Brain microvascular endothelial cell (primary cell): Measurements from ENCODE around the gene TCAIM.

ENCODE experiments used
- DNase-seq: peaks from one replicate; pipeline ENCODE4 v3.0.0-alpha.2; 2020
- H3K27ac ChIP-seq: fragments of 250-450 bp; sonication (Bioruptor Pico); 2 replicates; pipeline ENCODE4 v1.5.1; 2020; ENCODE audit warnings: mild to moderate bottlenecking, moderate library complexity
- H3K27me3 ChIP-seq: fragments of 250-450 bp; sonication (Bioruptor Pico); replicated peaks from 2 replicates; pipeline ENCODE4 v1.5.1; 2020; ENCODE audit warnings: mild to moderate bottlenecking
- H3K36me3 ChIP-seq: fragments of 250-450 bp; sonication (Bioruptor Pico); replicated peaks from 2 replicates; pipeline ENCODE4 v1.5.1; 2020; ENCODE audit warnings: mild to moderate bottlenecking
- H3K4me3 ChIP-seq: 2 replicates; pipeline ENCODE4 v1.5.1; 2011; ENCODE audit warnings: low read depth, mild to moderate bottlenecking, control low read depth, low read length, moderate library complexity
- in situ Hi-C: cut with HindIII; loops from 2 replicates; pipeline ENCODE4 v1.10.0; 2017; ENCODE audit warnings: low sequenced_read_pairs, low pct_ligation_motif_present
- TF ChIP-seq, protein P1 (sequence below): IDR thresholded peaks from 2 replicates; pipeline ENCODE4 v1.5.1; 2011; ENCODE audit warnings: low read depth, mild to moderate bottlenecking, moderate library complexity, low read length, control low read depth, inconsistent platforms; ENCODE audit errors: missing control alignments

Gene TCAIM

DNA sequence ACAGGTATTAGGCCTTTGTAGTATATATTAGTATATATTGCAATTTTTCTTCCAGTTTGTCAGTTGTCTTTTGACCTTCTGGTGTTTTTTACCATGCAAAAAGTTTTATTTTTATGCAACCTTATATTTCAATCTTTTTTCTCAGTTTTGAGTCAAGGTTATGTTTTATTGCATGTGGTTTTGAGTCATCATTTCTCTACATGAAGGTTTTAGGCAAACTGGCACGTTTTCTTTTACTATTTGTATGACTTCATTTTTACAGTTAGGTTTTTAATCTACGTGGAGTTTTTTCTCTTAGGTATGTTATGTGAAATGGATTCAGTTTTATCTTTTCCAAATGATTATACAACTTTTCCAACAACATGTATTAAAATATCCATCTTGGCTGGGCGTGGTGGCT, 36.8 kb upstream of the TCAIM start:
- in situ Hi-C loops: no loop called here
- no peak overlapping the region for H3K4me3 ChIP-seq
- H3K27ac ChIP-seq: no peak overlapping the region
- DNase-seq: no peak
- TF ChIP-seq, protein P1, sequence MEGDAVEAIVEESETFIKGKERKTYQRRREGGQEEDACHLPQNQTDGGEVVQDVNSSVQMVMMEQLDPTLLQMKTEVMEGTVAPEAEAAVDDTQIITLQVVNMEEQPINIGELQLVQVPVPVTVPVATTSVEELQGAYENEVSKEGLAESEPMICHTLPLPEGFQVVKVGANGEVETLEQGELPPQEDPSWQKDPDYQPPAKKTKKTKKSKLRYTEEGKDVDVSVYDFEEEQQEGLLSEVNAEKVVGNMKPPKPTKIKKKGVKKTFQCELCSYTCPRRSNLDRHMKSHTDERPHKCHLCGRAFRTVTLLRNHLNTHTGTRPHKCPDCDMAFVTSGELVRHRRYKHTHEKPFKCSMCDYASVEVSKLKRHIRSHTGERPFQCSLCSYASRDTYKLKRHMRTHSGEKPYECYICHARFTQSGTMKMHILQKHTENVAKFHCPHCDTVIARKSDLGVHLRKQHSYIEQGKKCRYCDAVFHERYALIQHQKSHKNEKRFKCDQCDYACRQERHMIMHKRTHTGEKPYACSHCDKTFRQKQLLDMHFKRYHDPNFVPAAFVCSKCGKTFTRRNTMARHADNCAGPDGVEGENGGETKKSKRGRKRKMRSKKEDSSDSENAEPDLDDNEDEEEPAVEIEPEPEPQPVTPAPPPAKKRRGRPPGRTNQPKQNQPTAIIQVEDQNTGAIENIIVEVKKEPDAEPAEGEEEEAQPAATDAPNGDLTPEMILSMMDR: no peak
- H3K27me3 ChIP-seq: no peaks in the 10 kb centered on the region
- H3K36me3 ChIP-seq: no peaks in the 10 kb centered on the region

DNA sequence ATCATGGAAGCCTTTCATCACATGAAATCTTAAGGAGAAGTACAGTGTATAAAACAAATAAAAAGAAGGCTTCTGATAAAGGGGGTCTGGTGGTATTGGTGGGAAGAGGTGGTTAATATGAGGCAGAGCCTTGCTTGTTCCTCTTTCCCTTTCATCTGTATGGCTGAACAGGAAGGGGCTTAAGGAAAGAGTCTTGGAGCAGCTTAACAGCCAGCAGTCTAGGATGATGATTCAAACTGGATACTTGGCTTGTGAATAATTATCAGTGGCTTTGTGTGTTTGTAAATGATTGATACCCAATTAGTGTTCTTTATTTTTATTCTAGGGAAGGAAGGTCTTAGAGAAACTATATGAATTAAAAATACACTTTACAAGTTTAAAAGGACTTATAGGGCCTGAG, 29.1 kb upstream of the TCAIM start:
- Histone ChIP-seq H3K36me3 (no peaks in the 10 kb centered on the region), H3K27ac (no peak overlapping the region), H3K4me3 (no peak overlapping the region), H3K27me3 (no peaks in the 10 kb centered on the region)
- in situ Hi-C loops: no loop called here
- TF ChIP-seq, protein P1: no peak
- no peak for DNase-seq

GRCh38 chr3:44318891-44319311, 19.7 kb upstream of the TCAIM start:
- Histone ChIP-seq H3K27ac (no peak overlapping the region), H3K4me3 (no peak overlapping the region), H3K27me3 (no peaks in the 10 kb centered on the region), H3K36me3 (no peaks in the 10 kb centered on the region)
- TF ChIP-seq, protein P1: no peak
- DNase-seq: no peak
- in situ Hi-C loops: no loop called here

GRCh38 chr3:44321335-44321734, 17.2 kb upstream of the TCAIM start:
- Histone ChIP-seq H3K4me3 (no peak overlapping the region), H3K36me3 (no peaks in the 10 kb centered on the region), H3K27me3 (no peaks in the 10 kb centered on the region), H3K27ac (no peak overlapping the region)
- in situ Hi-C loops: no loop called here
- no peak for DNase-seq
- TF ChIP-seq, protein P1: no peak

- no peaks in the 10 kb centered on the region for H3K36me3 ChIP-seq
- no peak overlapping the region for H3K27ac ChIP-seq
- in situ Hi-C loops: no loop called here
- TF ChIP-seq, protein P1: peak; percentile 87
- H3K4me3 ChIP-seq: no peak overlapping the region
- no peaks in the 10 kb centered on the region for H3K27me3 ChIP-seq
- peak; percentile 63 for DNase-seq
These were observed 15.1 kb upstream of the TCAIM start for GRCh38 chr3:44323341-44323955.

GRCh38 chr3:44324584-44324983, 14.0 kb upstream of the TCAIM start:
- in situ Hi-C loops: no loop called here
- Histone ChIP-seq H3K36me3 (no peaks in the 10 kb centered on the region), H3K27me3 (no peaks in the 10 kb centered on the region), H3K4me3 (no peak overlapping the region), H3K27ac (no peak overlapping the region)
- no peak for DNase-seq
- TF ChIP-seq, protein P1: no peak
